HUES48 (cell line): Measurements from ENCODE around the gene SMTNL2.
A peak's percentile ranks its signal among the peaks of the same experiment; 100 is the strongest.
"Not testable (repeated sequence)": the region's sequence is repeated elsewhere in the genome, so short reads cannot be mapped to it uniquely, and the experiment has no call there.

ENCODE experiments used
- H3K27ac ChIP-seq: one replicate; pipeline ENCODE4 v1.7.0; 2013; ENCODE audit warnings: low read depth, low read length, inconsistent platforms
- H3K27me3 ChIP-seq: 2 replicates; pipeline ENCODE4 v1.6.1; 2013; ENCODE audit warnings: mild to moderate bottlenecking, low read length; ENCODE audit not compliant: control insufficient read depth, insufficient read depth
- H3K36me3 ChIP-seq: 2 replicates; pipeline ENCODE4 v1.6.1; 2013; ENCODE audit warnings: low read length; ENCODE audit not compliant: control insufficient read depth, insufficient read depth
- H3K4me1 ChIP-seq: 2 replicates; pipeline ENCODE4 v1.6.1; 2013; ENCODE audit warnings: mild to moderate bottlenecking, low read length; ENCODE audit not compliant: control insufficient read depth, insufficient read depth
- H3K4me3 ChIP-seq: 2 replicates; pipeline ENCODE4 v1.5.1; 2013; ENCODE audit warnings: mild to moderate bottlenecking, low read depth, low read length
- H3K9ac ChIP-seq: 2 replicates; pipeline ENCODE4 v1.6.1; 2013; ENCODE audit warnings: mild to moderate bottlenecking, low read depth, low read length, moderate library complexity
- H3K9me3 ChIP-seq: 2 replicates; pipeline ENCODE4 v1.6.1; 2013; ENCODE audit warnings: low read length; ENCODE audit not compliant: control insufficient read depth, insufficient read depth

Gene SMTNL2

GRCh38 chr17:4578349-4578748 lies 6.0 kb upstream of the SMTNL2 start:
- H3K9ac ChIP-seq, H3K27ac ChIP-seq, H3K36me3 ChIP-seq, H3K4me3 ChIP-seq, H3K9me3 ChIP-seq: not testable (repeated sequence)
- peaks cover 25% of the 10 kb centered on the region for H3K4me1 ChIP-seq
- H3K27me3 ChIP-seq: peaks cover 13% of the 10 kb centered on the region

GRCh38 chr17:4579678-4580077 lies 4.7 kb upstream of the SMTNL2 start:
- Histone ChIP-seq H3K36me3 (no peaks in the 10 kb centered on the region), H3K27me3 (peaks cover 27% of the 10 kb centered on the region), H3K9me3 (no peaks in the 10 kb centered on the region), H3K4me1 (peaks cover 25% of the 10 kb centered on the region), H3K9ac (no peak overlapping the region), H3K27ac (no peak overlapping the region), H3K4me3 (no peak overlapping the region)

- H3K4me3 ChIP-seq: no peak overlapping the region
- peaks cover 33% of the 10 kb centered on the region for H3K27me3 ChIP-seq
- H3K4me1 ChIP-seq: peaks cover 29% of the 10 kb centered on the region
- no peak overlapping the region for H3K27ac ChIP-seq
- no peaks in the 10 kb centered on the region for H3K9me3 ChIP-seq
- no peak overlapping the region for H3K9ac ChIP-seq
- no peaks in the 10 kb centered on the region for H3K36me3 ChIP-seq
Observed at GRCh38 chr17:4580291-4580690, 4.0 kb upstream of the SMTNL2 start.

- H3K4me3 ChIP-seq: no peak overlapping the region
- H3K36me3 ChIP-seq: no peaks in the 10 kb centered on the region
- no peak overlapping the region for H3K9ac ChIP-seq
- peaks cover 45% of the 10 kb centered on the region for H3K27me3 ChIP-seq
- H3K27ac ChIP-seq: no peak overlapping the region
- peaks cover 15% of the 10 kb centered on the region; the same call in 1 of the 2 replicates for H3K4me1 ChIP-seq
- H3K9me3 ChIP-seq: no peaks in the 10 kb centered on the region
Observed at GRCh38 chr17:4582101-4582501, 2.2 kb upstream of the SMTNL2 start.

DNA sequence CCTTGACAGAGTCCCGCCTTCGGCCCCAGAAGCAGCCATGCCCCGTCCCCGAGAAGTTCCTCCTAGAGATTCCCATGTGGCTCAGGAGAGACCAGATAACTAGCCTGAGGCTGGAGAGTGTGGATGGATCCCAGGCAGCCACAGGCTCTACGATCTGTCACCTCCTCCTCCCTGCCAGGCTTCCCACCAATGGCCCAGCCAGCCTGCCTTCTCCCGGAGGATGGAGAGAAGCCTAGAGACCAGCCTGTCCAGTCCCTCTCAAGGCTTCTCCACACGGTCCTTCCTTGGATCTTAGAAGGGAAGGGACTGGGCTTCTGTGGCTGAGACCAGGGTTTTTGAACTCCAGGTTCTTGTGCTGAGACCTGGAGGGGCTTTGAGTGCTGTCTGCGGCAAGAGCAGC lies 1.6 kb upstream of the SMTNL2 start:
- H3K4me1 ChIP-seq: peaks cover 10% of the 10 kb centered on the region; the same call in 1 of the 2 replicates
- H3K9me3 ChIP-seq: no peaks in the 10 kb centered on the region
- H3K9ac ChIP-seq: no peak overlapping the region
- H3K27ac ChIP-seq: no peak overlapping the region
- no peak overlapping the region for H3K4me3 ChIP-seq
- no peaks in the 10 kb centered on the region for H3K36me3 ChIP-seq
- peaks cover 45% of the 10 kb centered on the region for H3K27me3 ChIP-seq

DNA sequence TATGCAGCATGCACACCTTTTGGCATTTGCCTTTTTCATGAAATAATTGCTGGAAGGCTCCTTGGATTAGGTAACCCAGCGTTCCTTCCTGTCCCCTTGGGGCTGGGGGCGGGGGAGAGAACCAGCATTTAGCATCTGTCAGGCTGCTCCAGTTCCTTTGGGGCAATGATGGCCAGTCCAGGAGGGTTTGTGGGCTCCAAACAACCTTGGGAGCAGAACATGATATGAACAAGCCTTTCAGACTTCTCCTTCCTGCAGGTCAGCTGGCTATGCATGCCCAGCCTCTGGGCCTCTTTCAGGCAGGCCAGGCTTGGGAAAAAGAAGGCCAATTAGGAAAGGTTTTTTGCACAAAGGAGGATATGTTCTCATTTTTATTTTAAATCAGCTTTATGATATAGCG lies 1.1 kb upstream of the SMTNL2 start:
- H3K4me3 ChIP-seq: no peak overlapping the region
- peaks cover 45% of the 10 kb centered on the region for H3K27me3 ChIP-seq
- H3K4me1 ChIP-seq: peaks cover 10% of the 10 kb centered on the region; the same call in 1 of the 2 replicates
- H3K36me3 ChIP-seq: no peaks in the 10 kb centered on the region
- no peaks in the 10 kb centered on the region for H3K9me3 ChIP-seq
- no peak overlapping the region for H3K9ac ChIP-seq
- H3K27ac ChIP-seq: no peak overlapping the region

GRCh38 chr17:4583782-4584100 lies 588 bp upstream of the SMTNL2 start:
- Histone ChIP-seq H3K36me3 (no peaks in the 10 kb centered on the region), H3K4me1 (peaks cover 10% of the 10 kb centered on the region; the same call in 1 of the 2 replicates), H3K27ac (no peak overlapping the region), H3K27me3 (peaks cover 45% of the 10 kb centered on the region), H3K4me3 (peak overlapping the region; percentile 66), H3K9me3 (no peaks in the 10 kb centered on the region), H3K9ac (no peak overlapping the region)

GRCh38 chr17:4584917-4585637 lies 748 bp downstream of the SMTNL2 start:
- H3K9ac ChIP-seq: no peak overlapping the region
- H3K4me1 ChIP-seq: peaks cover 10% of the 10 kb centered on the region; the same call in 1 of the 2 replicates
- no peaks in the 10 kb centered on the region for H3K9me3 ChIP-seq
- H3K4me3 ChIP-seq: peak overlapping the region; percentile 66; the same call in 1 of the 2 replicates
- no peak overlapping the region for H3K27ac ChIP-seq
- H3K27me3 ChIP-seq: peaks cover 45% of the 10 kb centered on the region
- no peaks in the 10 kb centered on the region for H3K36me3 ChIP-seq

- no peak overlapping the region for H3K9ac ChIP-seq
- H3K4me3 ChIP-seq: no peak overlapping the region
Observed at GRCh38 chr17:4585638-4585994, 1.3 kb downstream of the SMTNL2 start.

GRCh38 chr17:4586043-4586442 lies 1.7 kb downstream of the SMTNL2 start:
- no peak overlapping the region for H3K9ac ChIP-seq
- no peaks in the 10 kb centered on the region for H3K9me3 ChIP-seq
- peaks cover 10% of the 10 kb centered on the region; the same call in 1 of the 2 replicates for H3K4me1 ChIP-seq
- H3K36me3 ChIP-seq: no peaks in the 10 kb centered on the region
- H3K27me3 ChIP-seq: peaks cover 45% of the 10 kb centered on the region
- no peak overlapping the region for H3K4me3 ChIP-seq
- no peak overlapping the region for H3K27ac ChIP-seq

More at GRCh38 chr17:4585638-4585994, 1.3 kb downstream of the SMTNL2 start:
- H3K27me3 ChIP-seq: peaks cover 45% of the 10 kb centered on the region
- H3K36me3 ChIP-seq: no peaks in the 10 kb centered on the region
- H3K4me1 ChIP-seq: peaks cover 10% of the 10 kb centered on the region; the same call in 1 of the 2 replicates
- no peaks in the 10 kb centered on the region for H3K9me3 ChIP-seq
- no peak overlapping the region for H3K27ac ChIP-seq

DNA sequence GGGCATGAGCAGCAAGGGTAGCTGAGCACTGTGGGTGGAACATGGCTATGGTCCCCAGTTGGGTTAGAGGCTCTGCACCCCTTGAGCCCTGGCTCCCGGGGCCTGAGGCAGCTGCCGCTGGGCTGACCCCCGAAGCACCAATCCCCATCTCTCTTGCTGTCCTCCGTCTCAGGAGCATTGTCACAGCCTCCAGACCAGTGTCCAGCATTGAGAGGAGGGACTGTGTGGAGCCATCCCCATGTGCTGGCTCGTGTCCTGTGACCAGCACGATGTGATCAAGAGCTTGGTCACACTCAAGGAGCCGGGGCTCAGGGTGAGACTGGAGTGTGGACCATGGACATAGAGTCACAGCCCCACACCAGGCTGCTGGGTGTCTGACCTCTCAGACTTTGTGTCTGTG lies 2.9 kb downstream of the SMTNL2 start:
- Histone ChIP-seq H3K9me3 (no peaks in the 10 kb centered on the region), H3K27me3 (peaks cover 43% of the 10 kb centered on the region), H3K27ac (no peak overlapping the region)

More for the DNA sequence above, 2.9 kb downstream of the SMTNL2 start:
- Histone ChIP-seq H3K9ac (no peak overlapping the region), H3K4me3 (no peak overlapping the region), H3K4me1 (peaks cover 7% of the 10 kb centered on the region; the same call in 1 of the 2 replicates), H3K36me3 (no peaks in the 10 kb centered on the region)
